HEK293T (cell line): ENCODE data around the gene UNC13C.

Experiments used
- CTBP1 ChIP-seq: fragments of 450-650 bp; IDR thresholded peaks from 2 replicates; pipeline ENCODE4 v1.6.1; 2016; ENCODE audit warnings: borderline replicate concordance
- ELF4 ChIP-seq: fragments of 450-650 bp; IDR thresholded peaks from 2 replicates; pipeline ENCODE4 v1.6.1; 2017; ENCODE audit warnings: antibody characterized with exemption
- FOXA1 ChIP-seq: fragments of 450-650 bp; IDR thresholded peaks from 2 replicates; pipeline ENCODE4 v1.6.1; 2016; ENCODE audit warnings: mild to moderate bottlenecking
- LEF1 ChIP-seq: fragments of 450-650 bp; IDR thresholded peaks from 2 replicates; pipeline ENCODE4 v1.6.1; 2017; ENCODE audit warnings: mild to moderate bottlenecking, borderline replicate concordance
- SP1 ChIP-seq: fragments of 450-650 bp; IDR thresholded peaks from 2 replicates; pipeline ENCODE4 v1.6.1; 2017

- TF ChIP-seq SP1, result no peak
- TF ChIP-seq ELF4, result no peak
- no peak for TF ChIP-seq LEF1
- no peak for TF ChIP-seq CTBP1
- TF ChIP-seq FOXA1, result no peak
These were observed 48.0 kb downstream of the UNC13C start for GRCh38 chr15:54026258-54026657.
